H9 (cell line): ENCODE data around the gene TMPRSS9. TPM values are rescaled to one million over a fixed set of nuclear protein-coding genes. Genes with fewer than 3 reads are reported as not detected.
A peak's percentile ranks its signal among the peaks of the same experiment; 100 is the strongest.

Source experiments
- DNase-seq: peaks from one replicate; pipeline ENCODE4 v3.0.0-alpha.2; 2017
- H2AFZ ChIP-seq: one replicate; pipeline ENCODE4 v1.6.1; 2013; ENCODE audit warnings: mild to moderate bottlenecking, low read length, control low read depth, moderate library complexity
- H2AK5ac ChIP-seq: 2 replicates; pipeline ENCODE4 v1.6.1; 2013; ENCODE audit warnings: low read length, control low read depth, mixed read lengths; ENCODE audit not compliant: insufficient read length
- H2BK120ac ChIP-seq: one replicate; pipeline ENCODE4 v1.6.1; 2013; ENCODE audit warnings: low read depth, mild to moderate bottlenecking, low read length, control low read depth, inconsistent platforms; ENCODE audit not compliant: poor library complexity, severe bottlenecking
- H2BK12ac ChIP-seq: 2 replicates; pipeline ENCODE4 v1.6.1; 2013; ENCODE audit warnings: low read length, control low read depth, mixed read lengths, low read depth; ENCODE audit not compliant: insufficient read length
- H2BK15ac ChIP-seq: 2 replicates; pipeline ENCODE4 v1.6.1; 2013; ENCODE audit warnings: low read depth, low read length, control low read depth
- H2BK20ac ChIP-seq: one replicate; pipeline ENCODE4 v1.6.1; 2013; ENCODE audit warnings: low read depth, mild to moderate bottlenecking, low read length, control low read depth, inconsistent platforms; ENCODE audit not compliant: poor library complexity, severe bottlenecking
- H2BK5ac ChIP-seq: 2 replicates; pipeline ENCODE4 v1.6.1; 2013; ENCODE audit warnings: low read length, control low read depth, mixed read lengths; ENCODE audit not compliant: insufficient read length
- H3K14ac ChIP-seq: 2 replicates; pipeline ENCODE4 v1.6.1; 2013; ENCODE audit warnings: low read length, control low read depth; ENCODE audit not compliant: insufficient read depth
- H3K18ac ChIP-seq: 2 replicates; pipeline ENCODE4 v1.6.1; 2013; ENCODE audit warnings: low read depth, mild to moderate bottlenecking, mixed read lengths, low read length, control low read depth; ENCODE audit not compliant: insufficient read length
- H3K23ac ChIP-seq: 2 replicates; pipeline ENCODE4 v1.6.1; 2013; ENCODE audit warnings: low read length, control low read depth, mixed read lengths, low read depth; ENCODE audit not compliant: insufficient read length
- H3K23me2 ChIP-seq: 2 replicates; pipeline ENCODE4 v1.6.1; 2013; ENCODE audit warnings: low read depth, mild to moderate bottlenecking, mixed read lengths, low read length, control low read depth; ENCODE audit not compliant: insufficient read length, poor library complexity, severe bottlenecking
- H3K27ac ChIP-seq: 2 replicates; pipeline ENCODE4 v1.5.1; 2013; ENCODE audit warnings: low read length, control low read depth, mixed read lengths, low read depth; ENCODE audit not compliant: insufficient read length
- H3K27me3 ChIP-seq: 2 replicates; pipeline ENCODE4 v1.6.1; 2013; ENCODE audit warnings: low read length, control low read depth, inconsistent platforms; ENCODE audit not compliant: insufficient read depth
- H3K4ac ChIP-seq: 2 replicates; pipeline ENCODE4 v1.6.1; 2013; ENCODE audit warnings: low read depth, mild to moderate bottlenecking, control low read depth, inconsistent platforms, low read length, moderate library complexity
- H3K4me1 ChIP-seq: 2 replicates; pipeline ENCODE4 v1.6.1; 2013; ENCODE audit warnings: low read length, control low read depth, inconsistent platforms; ENCODE audit not compliant: insufficient read depth
- H3K4me2 ChIP-seq: 2 replicates; pipeline ENCODE4 v1.6.1; 2013; ENCODE audit warnings: low read length, control low read depth, mixed read lengths; ENCODE audit not compliant: insufficient read length, insufficient read depth
- H3K56ac ChIP-seq: 2 replicates; pipeline ENCODE4 v1.6.1; 2013; ENCODE audit warnings: low read depth, mild to moderate bottlenecking, mixed read lengths, low read length, control low read depth; ENCODE audit not compliant: insufficient read length
- H3K79me1 ChIP-seq: 2 replicates; pipeline ENCODE4 v1.6.1; 2013; ENCODE audit warnings: low read depth, mild to moderate bottlenecking, moderate library complexity, low read length, control low read depth, inconsistent platforms; ENCODE audit not compliant: insufficient read depth, poor library complexity, severe bottlenecking
- H3K79me2 ChIP-seq: 2 replicates; pipeline ENCODE4 v1.6.1; 2013; ENCODE audit warnings: low read length, control low read depth, inconsistent platforms; ENCODE audit not compliant: insufficient read depth
- H3K9ac ChIP-seq: 2 replicates; pipeline ENCODE4 v1.6.1; 2013; ENCODE audit warnings: low read length, control low read depth, mixed read lengths; ENCODE audit not compliant: insufficient read length; ENCODE audit errors: extremely low read depth
- H3K9me3 ChIP-seq: one replicate; pipeline ENCODE4 v1.6.1; 2013; ENCODE audit warnings: low read depth, low read length, inconsistent platforms; ENCODE audit not compliant: control insufficient read depth
- H3T11ph ChIP-seq: one replicate; pipeline ENCODE4 v1.6.1; 2013; ENCODE audit warnings: mild to moderate bottlenecking, low read length, control low read depth, inconsistent platforms
- H4K20me1 ChIP-seq: one replicate; pipeline ENCODE4 v1.6.1; 2013; ENCODE audit not compliant: control insufficient read depth, insufficient read length, insufficient read depth
- H4K5ac ChIP-seq: 2 replicates; pipeline ENCODE4 v1.6.1; 2013; ENCODE audit warnings: low read depth, mild to moderate bottlenecking, mixed read lengths, low read length, control low read depth; ENCODE audit not compliant: insufficient read length
- H4K8ac ChIP-seq: replicated peaks from 2 replicates; pipeline ENCODE4 v1.6.1; 2013; ENCODE audit warnings: low read length, control low read depth, mixed read lengths, low read depth; ENCODE audit not compliant: insufficient read length
- H4K91ac ChIP-seq: 2 replicates; pipeline ENCODE4 v1.6.1; 2013; ENCODE audit warnings: low read depth, mild to moderate bottlenecking, moderate library complexity, mixed read lengths, low read length, control low read depth; ENCODE audit not compliant: insufficient read length
- H3K27ac Mint-ChIP-seq, 3 experiments: 2 replicates in 2 of 3; 3 replicates in 1 of 3; pipeline ENCODE4 v1.8.0; 2020 to 2021; ENCODE audit warnings: mixed read lengths in 3 of 3, mild to moderate bottlenecking in 1 of 3, moderate library complexity in 1 of 3
- H3K27me3 Mint-ChIP-seq: 2 replicates; pipeline ENCODE4 v1.8.0; 2021; ENCODE audit warnings: low read depth, mild to moderate bottlenecking, moderate library complexity, mixed read lengths
- H3K36me3 Mint-ChIP-seq, 3 experiments: 2 replicates in 2 of 3; 3 replicates in 1 of 3; pipeline ENCODE4 v1.8.0; 2020 to 2021; ENCODE audit warnings: low read depth in 3 of 3, mixed read lengths in 3 of 3; ENCODE audit not compliant: insufficient read depth in 1 of 3
- H3K4me1 Mint-ChIP-seq, 2 experiments: 2 replicates each; pipeline ENCODE4 v1.8.0; 2020; ENCODE audit warnings: mixed read lengths in 2 of 2
- H3K4me3 Mint-ChIP-seq, 2 experiments: 2 replicates in 1 of 2; 3 replicates in 1 of 2; pipeline ENCODE4 v1.8.0; 2020 to 2021; ENCODE audit warnings: mild to moderate bottlenecking in 2 of 2, mixed read lengths in 2 of 2, moderate library complexity in 1 of 2
- H3K9me3 Mint-ChIP-seq, 2 experiments: 2 replicates in 1 of 2; 3 replicates in 1 of 2; pipeline ENCODE4 v1.8.0; 2020; ENCODE audit warnings: mild to moderate bottlenecking in 2 of 2, mixed read lengths in 2 of 2, moderate library complexity in 1 of 2
- WGBS: extraction: QIAGEN DNeasy Blood & Tissue Kit; methylation state at CpG from one replicate; pipeline ENCODE4 v1.1.7; 2013; ENCODE audit warnings: missing lambda C conversion rate, low lambda C conversion rate, mixed read lengths; ENCODE audit not compliant: insufficient read length; ENCODE audit errors: extremely low coverage; 5-methylcytosine and 5-hydroxymethylcytosine counted together
- total RNA-seq: library from RNA; stranded (reverse); gene quantifications from 2 replicates; pipeline ENCODE4 v1.2.1, GENCODE V29; 2021
- TF ChIP-seq, protein P1 (sequence below): fragments of 200-600 bp; sonication (generic); conservative IDR thresholded peaks from 3 replicates; pipeline ENCODE4 v1.8.0; 2021; ENCODE audit warnings: antibody characterized with exemption, mild to moderate bottlenecking

The TMPRSS9 gene
- total RNA-seq, 1 experiment from 2014 or later, result 0.24 TPM

DNA sequence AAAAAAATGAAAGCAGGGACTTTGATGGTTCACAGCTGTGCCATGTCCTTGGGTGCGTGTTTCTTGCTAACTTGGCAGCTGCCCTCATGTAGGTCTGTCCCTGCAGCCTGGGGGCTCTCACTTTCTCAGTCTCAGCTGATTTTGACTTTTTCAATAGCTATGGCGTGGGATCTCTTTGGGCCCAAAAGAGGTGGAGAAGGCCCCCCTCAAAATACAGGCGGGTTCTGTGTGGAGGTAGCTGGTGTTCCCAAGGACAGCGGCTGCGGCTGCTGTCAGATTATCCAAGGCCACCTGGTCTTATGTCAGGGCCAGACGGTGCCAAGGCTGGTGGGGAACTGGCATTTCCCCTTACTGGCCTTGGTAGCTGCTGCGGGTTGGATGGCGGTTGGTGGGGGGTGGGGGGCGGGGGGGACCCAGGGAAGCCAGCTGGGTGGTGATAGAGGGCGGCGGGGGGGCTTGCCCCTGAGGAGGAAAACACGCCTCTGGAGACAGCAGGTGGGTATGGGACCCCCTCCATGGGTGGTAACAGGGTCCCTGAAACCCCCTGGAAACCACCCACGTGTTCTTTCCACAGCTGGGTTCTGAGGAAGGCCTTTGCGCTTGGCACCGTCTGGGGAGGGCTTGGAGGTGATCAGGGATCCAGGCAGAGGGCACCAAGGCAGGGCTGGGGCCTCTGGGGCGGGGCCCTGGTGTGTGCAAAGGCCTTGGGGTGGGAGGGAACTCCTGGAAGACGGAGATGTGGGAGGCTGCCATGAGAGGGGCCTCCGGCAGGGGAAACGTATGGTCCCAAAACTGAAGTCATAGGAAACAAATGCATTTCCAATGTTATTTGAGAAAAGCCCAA lies 63.2 kb downstream of the TMPRSS9 start:
- Histone ChIP-seq H4K20me1 (no peaks in the 10 kb centered on the region), H3K4me1 (no peaks in the 10 kb centered on the region), H3K23ac (no peak overlapping the region), H2AK5ac (no peak overlapping the region), H3K4ac (no peak overlapping the region), H3T11ph (no peak overlapping the region), H2AFZ (no peak overlapping the region), H3K9ac (no peak overlapping the region), H2BK20ac (no peak overlapping the region), H4K8ac (no peak overlapping the region), H2BK12ac (no peak overlapping the region), H3K27me3 (no peaks in the 10 kb centered on the region), H3K18ac (no peak overlapping the region), H3K9me3 (no peaks in the 10 kb centered on the region), H3K14ac (no peak overlapping the region), H2BK5ac (no peak overlapping the region), H3K56ac (no peak overlapping the region), H2BK15ac (no peak overlapping the region), H3K79me2 (peaks cover 2% of the 10 kb centered on the region; the same call in 1 of the 2 replicates), H3K4me2 (no peak overlapping the region), H4K91ac (no peak overlapping the region), H3K79me1 (no peaks in the 10 kb centered on the region), H4K5ac (no peak overlapping the region), H3K23me2 (peaks cover 9% of the 10 kb centered on the region), H2BK120ac (no peak overlapping the region), H3K27ac (no peak overlapping the region)
- Mint-ChIP-seq H3K27ac (peak overlapping the region in 1 of 3 experiments; percentile 22; a peak in 1 of 7 replicates), H3K9me3 (no peaks in the 10 kb centered on the region), H3K36me3 (peaks cover 2 to 10% (median 4%) of the 10 kb centered on the region in 3 experiments; a peak in 6 of 7 replicates), H3K4me1 (peaks cover 7 to 13% of the 10 kb centered on the region in 2 experiments), H3K27me3 (peaks cover 2% of the 10 kb centered on the region; the same call in 1 of the 2 replicates), H3K4me3 (no peak overlapping the region; a peak in 1 of 5 replicates)
- DNase-seq, result no peak
- WGBS, result no CpG with 5 or more reads among the region's 19 CpGs
- TF ChIP-seq, protein P1, sequence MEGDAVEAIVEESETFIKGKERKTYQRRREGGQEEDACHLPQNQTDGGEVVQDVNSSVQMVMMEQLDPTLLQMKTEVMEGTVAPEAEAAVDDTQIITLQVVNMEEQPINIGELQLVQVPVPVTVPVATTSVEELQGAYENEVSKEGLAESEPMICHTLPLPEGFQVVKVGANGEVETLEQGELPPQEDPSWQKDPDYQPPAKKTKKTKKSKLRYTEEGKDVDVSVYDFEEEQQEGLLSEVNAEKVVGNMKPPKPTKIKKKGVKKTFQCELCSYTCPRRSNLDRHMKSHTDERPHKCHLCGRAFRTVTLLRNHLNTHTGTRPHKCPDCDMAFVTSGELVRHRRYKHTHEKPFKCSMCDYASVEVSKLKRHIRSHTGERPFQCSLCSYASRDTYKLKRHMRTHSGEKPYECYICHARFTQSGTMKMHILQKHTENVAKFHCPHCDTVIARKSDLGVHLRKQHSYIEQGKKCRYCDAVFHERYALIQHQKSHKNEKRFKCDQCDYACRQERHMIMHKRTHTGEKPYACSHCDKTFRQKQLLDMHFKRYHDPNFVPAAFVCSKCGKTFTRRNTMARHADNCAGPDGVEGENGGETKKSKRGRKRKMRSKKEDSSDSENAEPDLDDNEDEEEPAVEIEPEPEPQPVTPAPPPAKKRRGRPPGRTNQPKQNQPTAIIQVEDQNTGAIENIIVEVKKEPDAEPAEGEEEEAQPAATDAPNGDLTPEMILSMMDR, result no peak
